ENCODE results near the gene SNX9.
A peak's percentile ranks its signal among the peaks of the same experiment; 100 is the strongest.

The SNX9 gene

GRCh38 chr6:157860505-157860991, 37.5 kb downstream of the SNX9 start:
- peak in 1 of 2 donors; percentile 28 for DNase-seq

- DNase-seq: no peak
These were observed 38.1 kb downstream of the SNX9 start for GRCh38 chr6:157861184-157861583.

GRCh38 chr6:157861814-157862213, 38.8 kb downstream of the SNX9 start:
- no peak for DNase-seq

- no peak for DNase-seq
These were observed 39.7 kb downstream of the SNX9 start for GRCh38 chr6:157862706-157863105.

GRCh38 chr6:157864185-157864761, 41.2 kb downstream of the SNX9 start:
- DNase-seq: no peak

- DNase-seq: no peak
These were observed 42.2 kb downstream of the SNX9 start for GRCh38 chr6:157865249-157865648.

- peak; percentile 23 to 40 for DNase-seq
These were observed 44.1 kb downstream of the SNX9 start for GRCh38 chr6:157867155-157867559.

GRCh38 chr6:157867981-157868380, 44.9 kb downstream of the SNX9 start:
- DNase-seq: no peak

GRCh38 chr6:157868835-157869234, 45.8 kb downstream of the SNX9 start:
- DNase-seq: no peak

GRCh38 chr6:157869673-157870302, 46.7 kb downstream of the SNX9 start:
- DNase-seq: no peak

GRCh38 chr6:157873735-157874344, 50.8 kb downstream of the SNX9 start:
- peak; percentile 80 to 86 for DNase-seq

GRCh38 chr6:157877149-157877548, 54.1 kb downstream of the SNX9 start:
- no peak for DNase-seq

- DNase-seq: no peak
These were observed 54.8 kb downstream of the SNX9 start for GRCh38 chr6:157877573-157878438.

GRCh38 chr6:157879034-157879872, 56.2 kb downstream of the SNX9 start:
- no peak for DNase-seq

- DNase-seq: no peak
These were observed 56.8 kb downstream of the SNX9 start for GRCh38 chr6:157879873-157880254.

- no peak for DNase-seq
These were observed 57.5 kb downstream of the SNX9 start for GRCh38 chr6:157880534-157880933.

- no peak for DNase-seq
These were observed 58.3 kb downstream of the SNX9 start for GRCh38 chr6:157881342-157881741.

- no peak for DNase-seq
These were observed 61.7 kb downstream of the SNX9 start for GRCh38 chr6:157884756-157885155.

- DNase-seq: peak; percentile 61 to 64
These were observed 62.3 kb downstream of the SNX9 start for GRCh38 chr6:157885211-157885788.

GRCh38 chr6:157885876-157886275, 62.8 kb downstream of the SNX9 start:
- no peak for DNase-seq

GRCh38 chr6:157887892-157888291, 64.8 kb downstream of the SNX9 start:
- no peak for DNase-seq

Data from activated CD4-positive, alpha-beta T cell treated with anti-CD3 and anti-CD28 coated beads for 4 hours (primary cell).